Upper lobe of left lung (tissue), 4 donors: ENCODE measurements around the gene TMEM37.

Experiments
- CTCF ChIP-seq, 6 experiments: fragments of 450-650 bp in 4 of 6; fragments of 200-600 bp in 2 of 6; sonication (generic) in 2 of 6; IDR thresholded peaks; one replicate each; pipeline ENCODE4 v1.5.1; 2016 to 2019; ENCODE audit warnings: antibody characterized with exemption in 6 of 6
- EP300 ChIP-seq, 4 donors: sonication (generic); formaldehyde crosslinking; IDR thresholded peaks; one replicate each; pipeline ENCODE4 v1.5.1; 2017; ENCODE audit warnings: antibody characterized with exemption in 4 of 4, control low read depth in 2 of 4
- POLR2A ChIP-seq, 4 donors: fragments of 450-650 bp; IDR thresholded peaks; one replicate each; pipeline ENCODE4 v1.5.1; 2016 to 2017; ENCODE audit warnings: antibody characterized with exemption in 4 of 4, mild to moderate bottlenecking in 2 of 4
- POLR2AphosphoS5 ChIP-seq, 2 donors: sonication (generic); formaldehyde crosslinking; IDR thresholded peaks; one replicate each; pipeline ENCODE4 v1.5.1; 2017; ENCODE audit warnings: antibody characterized with exemption in 2 of 2

GRCh38 chr2:119428488-119429224 lies 3.0 kb upstream of the TMEM37 start:
- no peak for TF ChIP-seq CTCF (IDR thresholded peaks at IDR 0.05)
- TF ChIP-seq POLR2A (IDR thresholded peaks at IDR 0.05) = no peak
- no peak for TF ChIP-seq POLR2AphosphoS5 (IDR thresholded peaks at IDR 0.05)
- TF ChIP-seq EP300 (IDR thresholded peaks at IDR 0.05) = no peak
